ENCODE data around the gene RANBP9. TPM values are rescaled to one million over a fixed set of nuclear protein-coding genes. Genes with fewer than 3 reads are reported as not detected.

Gene RANBP9
- total RNA-seq, 1 experiment from 2014 or later = 25.8 TPM

DNA sequence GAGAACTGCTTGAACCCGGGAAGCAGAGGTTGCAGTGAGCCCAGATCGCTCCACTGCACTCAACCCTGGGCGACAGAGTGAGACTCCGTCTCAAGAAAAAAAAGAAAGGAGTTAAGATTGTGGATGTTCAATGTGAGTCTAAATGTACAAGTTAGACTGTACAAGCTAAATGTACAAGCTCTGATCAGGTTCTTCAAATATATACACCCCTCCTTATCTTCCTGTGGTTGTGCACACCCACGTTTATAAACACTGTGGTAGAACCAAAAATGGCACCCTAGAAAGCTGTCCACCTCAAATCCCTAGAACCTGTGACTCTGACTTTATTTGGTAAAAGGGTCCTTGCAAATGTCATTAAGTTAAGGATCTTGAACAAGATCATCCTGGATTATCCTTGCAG, 11.2 kb upstream of the RANBP9 start:
- no peak overlapping the region for H3K9ac ChIP-seq (ENCODE audit: low read length)
- no peak overlapping the region; the same call in 1 of the 2 replicates for H3K27ac ChIP-seq (ENCODE audit: low read length)
- intact Hi-C loops (cut with micrococcal nuclease) = loop anchor here (10.0 kb wide), 1 partner anchor 342 kb away; no protein-coding TSS in a partner anchor
- no peaks in the 10 kb centered on the region for H4K20me1 ChIP-seq (ENCODE audit: low read length)
- ATAC-seq = no peak
- no peaks in the 10 kb centered on the region for H3K9me3 ChIP-seq (ENCODE audit: low read length)
- no peaks in the 10 kb centered on the region for H3K27me3 ChIP-seq (ENCODE audit: low read length)
- H2AFZ ChIP-seq (ENCODE audit: low read length) = 0 out of 2 replicates have a peak overlapping the region, but pooled peaks have one; percentile 16
- ChIA-PET POLR2A (ENCODE audit: unreplicated experiment) (no interaction called here), CTCF (no interaction called here)
- no peak overlapping the region for H3K4me3 ChIP-seq (ENCODE audit: low read length)
- no peaks in the 10 kb centered on the region for H3K9me2 ChIP-seq (replicated peaks; ENCODE audit: low read length)
- no peak overlapping the region for H3K4me2 ChIP-seq (ENCODE audit: low read length)
- peaks cover 51% of the 10 kb centered on the region for H3K4me1 ChIP-seq (ENCODE audit: insufficient read depth, low read length)
- no peak for DNase-seq
- TF ChIP-seq, protein P1, sequence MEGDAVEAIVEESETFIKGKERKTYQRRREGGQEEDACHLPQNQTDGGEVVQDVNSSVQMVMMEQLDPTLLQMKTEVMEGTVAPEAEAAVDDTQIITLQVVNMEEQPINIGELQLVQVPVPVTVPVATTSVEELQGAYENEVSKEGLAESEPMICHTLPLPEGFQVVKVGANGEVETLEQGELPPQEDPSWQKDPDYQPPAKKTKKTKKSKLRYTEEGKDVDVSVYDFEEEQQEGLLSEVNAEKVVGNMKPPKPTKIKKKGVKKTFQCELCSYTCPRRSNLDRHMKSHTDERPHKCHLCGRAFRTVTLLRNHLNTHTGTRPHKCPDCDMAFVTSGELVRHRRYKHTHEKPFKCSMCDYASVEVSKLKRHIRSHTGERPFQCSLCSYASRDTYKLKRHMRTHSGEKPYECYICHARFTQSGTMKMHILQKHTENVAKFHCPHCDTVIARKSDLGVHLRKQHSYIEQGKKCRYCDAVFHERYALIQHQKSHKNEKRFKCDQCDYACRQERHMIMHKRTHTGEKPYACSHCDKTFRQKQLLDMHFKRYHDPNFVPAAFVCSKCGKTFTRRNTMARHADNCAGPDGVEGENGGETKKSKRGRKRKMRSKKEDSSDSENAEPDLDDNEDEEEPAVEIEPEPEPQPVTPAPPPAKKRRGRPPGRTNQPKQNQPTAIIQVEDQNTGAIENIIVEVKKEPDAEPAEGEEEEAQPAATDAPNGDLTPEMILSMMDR (conservative IDR thresholded peaks at IDR 0.05; ENCODE audit: low read depth, low read length) = no peak
- TF ChIP-seq EZH2phosphoT487 (IDR thresholded peaks at IDR 0.05; ENCODE audit: borderline replicate concordance, low read length) (no peak), EZH2 (IDR thresholded peaks at IDR 0.05; ENCODE audit: low read length, unreplicated experiment) (no peak)
- no TSS peak for BruUV-seq (replicated peaks)
- peaks cover 9% of the 10 kb centered on the region for H3F3A ChIP-seq (ENCODE audit: low read length, unreplicated experiment)
- H3K79me2 ChIP-seq (ENCODE audit: low read length) = no peaks in the 10 kb centered on the region
- H3K36me3 ChIP-seq (ENCODE audit: low read depth, low read length) = no peaks in the 10 kb centered on the region

DNA sequence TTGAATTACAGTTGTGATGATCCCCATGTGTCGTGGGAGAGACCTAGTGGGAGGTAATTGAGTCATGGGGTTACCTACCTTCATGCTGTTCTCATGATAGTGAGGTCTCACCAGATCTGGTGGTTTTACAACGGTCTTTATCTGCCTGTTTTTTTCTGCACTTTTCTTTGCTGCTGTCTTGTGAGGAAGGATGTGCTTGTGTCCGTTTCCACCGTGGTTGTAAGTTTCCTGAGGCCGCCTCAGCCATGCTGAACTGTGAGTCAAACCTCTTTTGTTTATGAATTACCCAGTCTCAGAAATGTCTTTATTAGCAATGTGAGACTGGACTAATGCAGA, 6.5 kb upstream of the RANBP9 start:
- DNase-seq (no peak), ATAC-seq (no peak)
- POLR2A ChIA-PET (ENCODE audit: unreplicated experiment) = no interaction called here
- Histone ChIP-seq H3K4me3 (ENCODE audit: low read length) (no peak overlapping the region), H3K9me3 (ENCODE audit: low read length) (no peaks in the 10 kb centered on the region), H3K9me2 (replicated peaks; ENCODE audit: low read length) (no peaks in the 10 kb centered on the region), H3K27me3 (ENCODE audit: low read length) (no peaks in the 10 kb centered on the region), H3K9ac (ENCODE audit: low read length) (no peak overlapping the region), H3K27ac (ENCODE audit: low read length) (no peak overlapping the region), H3K36me3 (ENCODE audit: low read depth, low read length) (no peaks in the 10 kb centered on the region), H3K4me2 (ENCODE audit: low read length) (no peak overlapping the region), H4K20me1 (ENCODE audit: low read length) (no peaks in the 10 kb centered on the region), H2AFZ (ENCODE audit: low read length) (no peak overlapping the region), H3K4me1 (ENCODE audit: insufficient read depth, low read length) (peaks cover 23% of the 10 kb centered on the region), H3K79me2 (ENCODE audit: low read length) (no peaks in the 10 kb centered on the region), H3F3A (ENCODE audit: low read length, unreplicated experiment) (no peaks in the 10 kb centered on the region)
- CTCF ChIA-PET = no interaction called here
- intact Hi-C loops (cut with micrococcal nuclease) = loop anchor here (10.0 kb wide), 1 partner anchor 383 kb away; no protein-coding TSS in a partner anchor
- TF ChIP-seq EZH2 (IDR thresholded peaks at IDR 0.05; ENCODE audit: low read length, unreplicated experiment) (no peak), EZH2phosphoT487 (IDR thresholded peaks at IDR 0.05; ENCODE audit: borderline replicate concordance, low read length) (no peak)
- TF ChIP-seq, protein P1 (conservative IDR thresholded peaks at IDR 0.05; ENCODE audit: low read depth, low read length) = no peak
- no TSS peak for BruUV-seq (replicated peaks)

DNA sequence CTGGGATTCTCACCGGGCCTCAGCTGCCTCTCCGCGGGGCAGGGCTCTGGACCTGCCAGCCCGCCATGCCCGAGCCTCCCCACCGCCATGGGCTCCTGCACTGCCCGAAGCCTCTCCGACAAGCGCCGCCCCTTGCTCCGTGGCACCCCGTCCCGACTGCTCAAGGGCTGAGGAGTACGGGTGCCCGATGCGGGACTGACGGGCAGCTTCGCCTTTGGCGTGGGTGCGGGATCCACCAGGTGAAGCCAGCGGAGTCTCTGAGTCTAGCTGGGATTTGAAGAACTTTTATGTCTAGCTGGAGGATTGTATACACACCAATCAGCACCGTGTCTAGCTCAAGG, 5.3 kb upstream of the RANBP9 start:
- no peak for DNase-seq
- Histone ChIP-seq H3K9me3 (ENCODE audit: low read length) (no peaks in the 10 kb centered on the region), H3F3A (ENCODE audit: low read length, unreplicated experiment) (no peaks in the 10 kb centered on the region), H2AFZ (ENCODE audit: low read length) (no peak overlapping the region), H3K4me2 (ENCODE audit: low read length) (no peak overlapping the region), H3K27me3 (ENCODE audit: low read length) (no peaks in the 10 kb centered on the region), H3K9me2 (replicated peaks; ENCODE audit: low read length) (no peaks in the 10 kb centered on the region), H3K36me3 (ENCODE audit: low read depth, low read length) (no peaks in the 10 kb centered on the region), H3K9ac (ENCODE audit: low read length) (no peak overlapping the region), H4K20me1 (ENCODE audit: low read length) (no peaks in the 10 kb centered on the region), H3K4me3 (ENCODE audit: low read length) (no peak overlapping the region), H3K79me2 (ENCODE audit: low read length) (no peaks in the 10 kb centered on the region), H3K4me1 (ENCODE audit: insufficient read depth, low read length) (peaks cover 24% of the 10 kb centered on the region), H3K27ac (ENCODE audit: low read length) (no peak overlapping the region)
- TF ChIP-seq, protein P1 (conservative IDR thresholded peaks at IDR 0.05; ENCODE audit: low read depth, low read length) = no peak
- no peak for TF ChIP-seq EZH2 (IDR thresholded peaks at IDR 0.05; ENCODE audit: low read length, unreplicated experiment)
- TF ChIP-seq EZH2phosphoT487 (IDR thresholded peaks at IDR 0.05; ENCODE audit: borderline replicate concordance, low read length) = no peak
- no TSS peak for BruUV-seq (replicated peaks)
- intact Hi-C loops (cut with micrococcal nuclease) = loop anchor here (10.0 kb wide), 1 partner anchor 382 kb away; no protein-coding TSS in a partner anchor
- CTCF ChIA-PET = no interaction called here
- POLR2A ChIA-PET (ENCODE audit: unreplicated experiment) = no interaction called here
- ATAC-seq = no peak
